HepG2 (cell line): ENCODE results near the gene BMP6. TPM values are rescaled to one million over a fixed set of nuclear protein-coding genes. Genes with fewer than 3 reads are reported as not detected.

ENCODE experiments used
- ARNTL ChIP-seq: sonication (generic); formaldehyde crosslinking; IDR thresholded peaks from 2 replicates; pipeline ENCODE4 v1.4.0; 2020; ENCODE audit warnings: mild to moderate bottlenecking, missing genetic modification reagents
- DMTF1 ChIP-seq: sonication (generic); formaldehyde crosslinking; IDR thresholded peaks from 2 replicates; pipeline ENCODE4 v1.4.0; 2020; ENCODE audit warnings: mild to moderate bottlenecking, missing genetic modification reagents
- HHEX ChIP-seq: IDR thresholded peaks from 2 replicates; pipeline ENCODE4 v1.6.1; 2016; ENCODE audit warnings: control low read depth
- HMGXB3 ChIP-seq: sonication (generic); formaldehyde crosslinking; IDR thresholded peaks from 2 replicates; pipeline ENCODE4 v1.4.0; 2020; ENCODE audit warnings: missing genetic modification reagents, borderline replicate concordance
- SMAD3 ChIP-seq: sonication (generic); formaldehyde crosslinking; IDR thresholded peaks from 2 replicates; pipeline ENCODE4 v1.4.0; 2020; ENCODE audit warnings: missing genetic modification reagents
- SMARCC2 ChIP-seq: fragments of 450-650 bp; IDR thresholded peaks from 2 replicates; pipeline ENCODE4 v1.6.1; 2017; ENCODE audit warnings: antibody characterized with exemption, mild to moderate bottlenecking
- TEAD2 ChIP-seq: sonication (generic); formaldehyde crosslinking; IDR thresholded peaks from 2 replicates; pipeline ENCODE4 v1.9.0; 2021; ENCODE audit warnings: missing genetic modification reagents
- TERF1 ChIP-seq: sonication (generic); formaldehyde crosslinking; IDR thresholded peaks from 2 replicates; pipeline ENCODE4 v1.8.0; 2022; ENCODE audit warnings: mild to moderate bottlenecking, missing genetic modification reagents, moderate library complexity
- ZNF143 ChIP-seq: sonication (generic); formaldehyde crosslinking; IDR thresholded peaks from 2 replicates; pipeline ENCODE4 v1.4.0; 2020; ENCODE audit warnings: missing genetic modification reagents
- polyA plus RNA-seq, 8 experiments: library from polyadenylated mRNA; depleted of rRNA in 3 of 8; stranded (reverse) in 7 of 8; unstranded in 1 of 8; fragments of >200 nt; fragmentation: Illumina TruSeq in 4 of 8; extraction: Trizol in 4 of 8; gene quantifications; 2 replicates each; pipeline versions ENCODE4 v1.2.1 to v1.2.3, GENCODE V29; 2011 to 2016; ENCODE audit warnings: low read depth in 4 of 8, missing spikeins in 1 of 8, mixed read lengths in 1 of 8; ENCODE audit not compliant: insufficient read depth in 1 of 8
- total RNA-seq, 5 experiments: library from RNA; depleted of rRNA; stranded (reverse); fragments of >200 nt; fragmentation: Illumina TruSeq; extraction: Trizol; gene quantifications; 2 replicates each; pipeline ENCODE4 v1.2.3, GENCODE V29; 2016; ENCODE audit warnings: low read depth in 1 of 5
- TF ChIP-seq, protein P1 (sequence below): sonication (generic); formaldehyde crosslinking; IDR thresholded peaks from 2 replicates; pipeline ENCODE4 v1.5.0; 2020; ENCODE audit warnings: mild to moderate bottlenecking, missing genetic modification reagents, borderline replicate concordance
- TF ChIP-seq, protein P2 (sequence below): sonication (generic); formaldehyde crosslinking; IDR thresholded peaks from 2 replicates; pipeline ENCODE4 v1.9.0; 2021; ENCODE audit warnings: missing genetic modification reagents, borderline replicate concordance

The BMP6 gene
- total and polyA plus RNA-seq, 2 of the 13 experiments (the other 11 are each of a cell fraction or from before 2014, with no cell fraction given) = 0.09 to 0.18 TPM

DNA sequence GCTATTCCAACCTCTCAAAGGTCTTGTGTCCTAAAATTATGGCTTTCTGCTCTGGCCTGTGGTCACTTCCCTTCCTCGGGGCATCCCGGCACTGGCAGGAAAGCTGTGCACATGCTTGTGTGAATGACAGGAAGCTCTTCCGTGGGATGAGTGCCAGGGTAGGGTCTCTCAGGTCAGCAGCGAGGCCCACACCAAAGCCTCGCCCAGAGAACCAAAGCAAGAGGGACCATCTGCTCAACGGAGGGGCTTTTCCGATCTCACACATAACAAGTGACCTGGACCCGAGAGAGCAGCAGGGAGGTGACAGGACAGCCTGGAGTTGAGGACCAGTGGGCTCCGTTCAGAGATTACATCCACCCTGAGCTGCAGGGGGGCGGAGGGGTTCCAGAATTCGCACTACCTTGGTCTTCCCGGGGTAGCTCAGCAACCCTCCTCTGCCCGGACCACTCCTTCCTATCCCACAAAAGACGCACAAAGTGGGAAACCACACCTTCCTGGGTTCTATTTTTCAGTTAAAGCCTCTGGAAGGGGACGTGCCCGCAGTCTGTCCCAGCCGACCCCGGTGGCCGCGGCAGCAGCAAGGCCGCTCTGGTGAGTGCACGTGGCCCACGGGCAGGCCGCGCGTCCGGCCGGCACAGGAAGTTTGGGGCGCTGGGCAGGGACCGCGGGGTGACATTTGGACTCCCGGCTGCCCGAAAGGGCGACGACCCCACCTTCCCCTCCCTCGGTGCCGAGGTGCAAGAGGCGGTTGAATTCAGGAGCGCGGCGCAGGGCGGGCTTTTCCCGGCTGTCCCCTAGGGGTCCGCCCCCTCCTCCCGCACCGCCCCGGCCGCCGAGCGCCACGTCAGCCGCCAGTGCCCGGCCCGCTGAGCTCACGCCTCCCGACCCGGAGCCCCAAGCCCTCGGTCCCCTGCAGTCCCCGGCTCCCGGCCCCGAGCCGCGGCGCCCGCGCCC lies 183.7 kb downstream of the BMP6 start (continued):
- TF ChIP-seq DMTF1 (CRISPR knock-in tag) (peak; percentile 67; the same call in 1 of the 2 replicates), SMAD3 (CRISPR knock-in tag) (peak; percentile 18; the same call in 1 of the 2 replicates), SMARCC2 (no peak), TERF1 (CRISPR knock-in tag) (peak; percentile 94), TEAD2 (CRISPR knock-in tag) (peak; percentile 40; the same call in 1 of the 2 replicates), ZNF143 (CRISPR knock-in tag) (peak; percentile 82), HHEX (no peak), HMGXB3 (CRISPR knock-in tag) (no peak), ARNTL (CRISPR knock-in tag) (peak; percentile 82)
- TF ChIP-seq, protein P1, sequence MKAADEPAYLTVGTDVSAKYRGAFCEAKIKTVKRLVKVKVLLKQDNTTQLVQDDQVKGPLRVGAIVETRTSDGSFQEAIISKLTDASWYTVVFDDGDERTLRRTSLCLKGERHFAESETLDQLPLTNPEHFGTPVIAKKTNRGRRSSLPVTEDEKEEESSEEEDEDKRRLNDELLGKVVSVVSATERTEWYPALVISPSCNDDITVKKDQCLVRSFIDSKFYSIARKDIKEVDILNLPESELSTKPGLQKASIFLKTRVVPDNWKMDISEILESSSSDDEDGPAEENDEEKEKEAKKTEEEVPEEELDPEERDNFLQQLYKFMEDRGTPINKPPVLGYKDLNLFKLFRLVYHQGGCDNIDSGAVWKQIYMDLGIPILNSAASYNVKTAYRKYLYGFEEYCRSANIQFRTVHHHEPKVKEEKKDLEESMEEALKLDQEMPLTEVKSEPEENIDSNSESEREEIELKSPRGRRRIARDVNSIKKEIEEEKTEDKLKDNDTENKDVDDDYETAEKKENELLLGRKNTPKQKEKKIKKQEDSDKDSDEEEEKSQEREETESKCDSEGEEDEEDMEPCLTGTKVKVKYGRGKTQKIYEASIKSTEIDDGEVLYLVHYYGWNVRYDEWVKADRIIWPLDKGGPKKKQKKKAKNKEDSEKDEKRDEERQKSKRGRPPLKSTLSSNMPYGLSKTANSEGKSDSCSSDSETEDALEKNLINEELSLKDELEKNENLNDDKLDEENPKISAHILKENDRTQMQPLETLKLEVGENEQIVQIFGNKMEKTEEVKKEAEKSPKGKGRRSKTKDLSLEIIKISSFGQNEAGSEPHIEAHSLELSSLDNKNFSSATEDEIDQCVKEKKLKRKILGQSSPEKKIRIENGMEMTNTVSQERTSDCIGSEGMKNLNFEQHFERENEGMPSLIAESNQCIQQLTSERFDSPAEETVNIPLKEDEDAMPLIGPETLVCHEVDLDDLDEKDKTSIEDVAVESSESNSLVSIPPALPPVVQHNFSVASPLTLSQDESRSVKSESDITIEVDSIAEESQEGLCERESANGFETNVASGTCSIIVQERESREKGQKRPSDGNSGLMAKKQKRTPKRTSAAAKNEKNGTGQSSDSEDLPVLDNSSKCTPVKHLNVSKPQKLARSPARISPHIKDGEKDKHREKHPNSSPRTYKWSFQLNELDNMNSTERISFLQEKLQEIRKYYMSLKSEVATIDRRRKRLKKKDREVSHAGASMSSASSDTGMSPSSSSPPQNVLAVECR (CRISPR knock-in tag) = peak; percentile 99
- TF ChIP-seq, protein P2, sequence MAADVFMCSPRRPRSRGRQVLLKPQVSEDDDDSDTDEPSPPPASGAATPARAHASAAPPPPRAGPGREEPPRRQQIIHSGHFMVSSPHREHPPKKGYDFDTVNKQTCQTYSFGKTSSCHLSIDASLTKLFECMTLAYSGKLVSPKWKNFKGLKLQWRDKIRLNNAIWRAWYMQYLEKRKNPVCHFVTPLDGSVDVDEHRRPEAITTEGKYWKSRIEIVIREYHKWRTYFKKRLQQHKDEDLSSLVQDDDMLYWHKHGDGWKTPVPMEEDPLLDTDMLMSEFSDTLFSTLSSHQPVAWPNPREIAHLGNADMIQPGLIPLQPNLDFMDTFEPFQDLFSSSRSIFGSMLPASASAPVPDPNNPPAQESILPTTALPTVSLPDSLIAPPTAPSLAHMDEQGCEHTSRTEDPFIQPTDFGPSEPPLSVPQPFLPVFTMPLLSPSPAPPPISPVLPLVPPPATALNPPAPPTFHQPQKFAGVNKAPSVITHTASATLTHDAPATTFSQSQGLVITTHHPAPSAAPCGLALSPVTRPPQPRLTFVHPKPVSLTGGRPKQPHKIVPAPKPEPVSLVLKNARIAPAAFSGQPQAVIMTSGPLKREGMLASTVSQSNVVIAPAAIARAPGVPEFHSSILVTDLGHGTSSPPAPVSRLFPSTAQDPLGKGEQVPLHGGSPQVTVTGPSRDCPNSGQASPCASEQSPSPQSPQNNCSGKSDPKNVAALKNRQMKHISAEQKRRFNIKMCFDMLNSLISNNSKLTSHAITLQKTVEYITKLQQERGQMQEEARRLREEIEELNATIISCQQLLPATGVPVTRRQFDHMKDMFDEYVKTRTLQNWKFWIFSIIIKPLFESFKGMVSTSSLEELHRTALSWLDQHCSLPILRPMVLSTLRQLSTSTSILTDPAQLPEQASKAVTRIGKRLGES (CRISPR knock-in tag) = 0 out of 2 replicates have a peak, but pooled peaks have one; percentile 46
